Uterus (tissue), 4 donors: ENCODE results near the gene CPEB3. TPM values are rescaled to one million over a fixed set of nuclear protein-coding genes. Genes with fewer than 3 reads are reported as not detected.
"Not testable (repeated sequence)": the region's sequence is repeated elsewhere in the genome, so short reads cannot be mapped to it uniquely, and the experiment has no call there.

Source experiments
- DNase-seq, 2 donors: peaks; one replicate each; pipeline ENCODE4 v3.0.0-alpha.2; 2019 to 2020
- H3K27ac ChIP-seq, 2 donors: fragments of 200-600 bp; sonication (generic); 1 replicate in 1 of 2; 2 replicates in 1 of 2; pipeline ENCODE4 v1.5.1; 2016 to 2018
- H3K27me3 ChIP-seq, 2 donors: fragments of 200-600 bp; sonication (generic); one replicate each; pipeline ENCODE4 v1.5.1; 2018 to 2019; ENCODE audit warnings: control low read depth in 1 of 2
- H3K36me3 ChIP-seq, 2 donors: fragments of 200-600 bp; sonication (generic); one replicate each; pipeline ENCODE4 v1.5.1; 2019; ENCODE audit warnings: control low read depth in 1 of 2
- H3K4me1 ChIP-seq, 2 donors: fragments of 200-600 bp; sonication (generic); one replicate each; pipeline ENCODE4 v1.5.1; 2018 to 2019; ENCODE audit warnings: control low read depth in 1 of 2
- H3K4me3 ChIP-seq, 2 donors: fragments of 200-600 bp; sonication (generic); 1 replicate in 1 of 2; 2 replicates in 1 of 2; pipeline ENCODE4 v1.5.1; 2018 to 2019; ENCODE audit warnings: mild to moderate bottlenecking in 1 of 2
- H3K9me3 ChIP-seq, 2 donors: fragments of 200-600 bp; sonication (generic); one replicate each; pipeline ENCODE4 v1.5.1; 2019; ENCODE audit warnings: control low read depth in 1 of 2
- POLR2A ChIP-seq, 2 donors: fragments of 450-650 bp; IDR thresholded peaks; one replicate each; pipeline ENCODE4 v1.6.1; 2016; ENCODE audit warnings: antibody characterized with exemption in 2 of 2, mild to moderate bottlenecking in 1 of 2, moderate library complexity in 1 of 2
- intact Hi-C: fragments of 100-400 bp; cut with DNase I; formaldehyde crosslinking; loops from one replicate; pipeline ENCODE4 v1.15.1; 2023; ENCODE audit warnings: low total_unique reads
- total RNA-seq, 4 donors: library from RNA; depleted of rRNA in 3 of 4; stranded (reverse); fragments of >200 nt in 3 of 4; gene quantifications; one replicate each; pipeline versions ENCODE4 v1.1.0 to v1.2.4, GENCODE V29; 2014 to 2023
- TF ChIP-seq, protein P1 (sequence below), 4 experiments: fragments of 200-600 bp in 2 of 4; fragments of 450-650 bp in 2 of 4; sonication (generic) in 2 of 4; IDR thresholded peaks; one replicate each; pipeline ENCODE4 v1.5.1; 2016 to 2019; ENCODE audit warnings: antibody characterized with exemption in 4 of 4, mild to moderate bottlenecking in 2 of 4, moderate library complexity in 1 of 4
- donor health status: DM: yes; HTN: yes; CAD: no.

The CPEB3 gene
- total RNA-seq, 4 donors from 2014 or later: 2.6 to 5.4 (median 3.7) TPM

DNA sequence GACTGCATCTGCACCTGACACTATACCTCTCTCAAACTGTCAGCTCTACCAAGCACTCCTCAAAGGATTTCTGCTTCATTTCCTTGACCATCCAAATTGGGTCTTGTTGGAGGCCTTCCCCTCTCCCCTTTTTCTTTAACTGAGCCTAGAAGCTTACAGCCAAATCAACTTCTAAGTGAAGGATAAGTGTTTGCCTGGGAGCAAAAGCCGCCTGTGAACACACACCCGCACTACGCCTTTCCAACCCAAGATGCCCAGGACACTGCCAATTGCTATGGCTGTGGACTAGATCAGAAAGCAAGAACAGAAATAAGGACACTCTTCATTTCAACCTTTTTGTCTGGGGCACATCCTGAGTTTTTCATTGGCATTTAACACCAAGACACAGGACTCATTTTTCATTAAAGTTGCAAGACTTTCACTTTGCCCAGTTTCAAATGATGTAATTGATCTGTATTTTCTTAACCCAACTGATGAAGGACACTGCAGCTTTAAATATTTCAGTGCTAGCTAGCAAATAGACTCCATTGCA is 52.8 kb downstream of the CPEB3 start:
- peak overlapping the region in 1 of 2 donors; percentile 82 for H3K27ac ChIP-seq
- peaks cover 0 to 4% of the 10 kb centered on the region in 2 donors for H3K4me1 ChIP-seq
- no peaks in the 10 kb centered on the region for H3K36me3 ChIP-seq
- intact Hi-C loops: no loop called here
- no peaks in the 10 kb centered on the region for H3K27me3 ChIP-seq
- no peak for DNase-seq
- no peaks in the 10 kb centered on the region for H3K9me3 ChIP-seq
- no peak for TF ChIP-seq POLR2A (IDR thresholded peaks at IDR 0.05)
- TF ChIP-seq, protein P1, sequence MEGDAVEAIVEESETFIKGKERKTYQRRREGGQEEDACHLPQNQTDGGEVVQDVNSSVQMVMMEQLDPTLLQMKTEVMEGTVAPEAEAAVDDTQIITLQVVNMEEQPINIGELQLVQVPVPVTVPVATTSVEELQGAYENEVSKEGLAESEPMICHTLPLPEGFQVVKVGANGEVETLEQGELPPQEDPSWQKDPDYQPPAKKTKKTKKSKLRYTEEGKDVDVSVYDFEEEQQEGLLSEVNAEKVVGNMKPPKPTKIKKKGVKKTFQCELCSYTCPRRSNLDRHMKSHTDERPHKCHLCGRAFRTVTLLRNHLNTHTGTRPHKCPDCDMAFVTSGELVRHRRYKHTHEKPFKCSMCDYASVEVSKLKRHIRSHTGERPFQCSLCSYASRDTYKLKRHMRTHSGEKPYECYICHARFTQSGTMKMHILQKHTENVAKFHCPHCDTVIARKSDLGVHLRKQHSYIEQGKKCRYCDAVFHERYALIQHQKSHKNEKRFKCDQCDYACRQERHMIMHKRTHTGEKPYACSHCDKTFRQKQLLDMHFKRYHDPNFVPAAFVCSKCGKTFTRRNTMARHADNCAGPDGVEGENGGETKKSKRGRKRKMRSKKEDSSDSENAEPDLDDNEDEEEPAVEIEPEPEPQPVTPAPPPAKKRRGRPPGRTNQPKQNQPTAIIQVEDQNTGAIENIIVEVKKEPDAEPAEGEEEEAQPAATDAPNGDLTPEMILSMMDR (IDR thresholded peaks at IDR 0.05): no peak
- H3K4me3 ChIP-seq: no peak overlapping the region

DNA sequence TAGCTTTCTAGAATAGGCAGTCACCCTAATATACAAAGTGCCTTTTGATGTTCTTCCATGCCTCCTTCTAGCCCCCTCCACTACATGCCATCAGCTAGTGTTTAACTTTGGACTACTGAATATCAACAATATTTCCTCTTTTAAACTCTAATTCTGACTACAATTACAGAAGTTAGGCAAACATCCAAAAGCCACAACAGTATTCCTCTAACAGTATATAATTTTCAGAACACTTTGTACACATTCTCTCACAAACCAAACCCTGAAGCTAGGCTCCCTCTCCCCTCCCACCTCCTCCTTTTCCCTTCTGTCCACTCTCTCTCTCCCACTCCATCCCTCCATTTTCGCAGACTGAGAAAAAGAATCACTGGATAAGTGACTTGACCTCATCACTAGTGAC is 59.7 kb downstream of the CPEB3 start:
- Histone ChIP-seq H3K27ac (no peak overlapping the region), H3K4me1 (no peaks in the 10 kb centered on the region), H3K36me3 (no peaks in the 10 kb centered on the region), H3K4me3 (no peak overlapping the region), H3K9me3 (no peaks in the 10 kb centered on the region), H3K27me3 (no peaks in the 10 kb centered on the region)
- intact Hi-C loops: no loop called here
- no peak for DNase-seq
- TF ChIP-seq, protein P1 (IDR thresholded peaks at IDR 0.05): no peak
- TF ChIP-seq POLR2A (IDR thresholded peaks at IDR 0.05): no peak

DNA sequence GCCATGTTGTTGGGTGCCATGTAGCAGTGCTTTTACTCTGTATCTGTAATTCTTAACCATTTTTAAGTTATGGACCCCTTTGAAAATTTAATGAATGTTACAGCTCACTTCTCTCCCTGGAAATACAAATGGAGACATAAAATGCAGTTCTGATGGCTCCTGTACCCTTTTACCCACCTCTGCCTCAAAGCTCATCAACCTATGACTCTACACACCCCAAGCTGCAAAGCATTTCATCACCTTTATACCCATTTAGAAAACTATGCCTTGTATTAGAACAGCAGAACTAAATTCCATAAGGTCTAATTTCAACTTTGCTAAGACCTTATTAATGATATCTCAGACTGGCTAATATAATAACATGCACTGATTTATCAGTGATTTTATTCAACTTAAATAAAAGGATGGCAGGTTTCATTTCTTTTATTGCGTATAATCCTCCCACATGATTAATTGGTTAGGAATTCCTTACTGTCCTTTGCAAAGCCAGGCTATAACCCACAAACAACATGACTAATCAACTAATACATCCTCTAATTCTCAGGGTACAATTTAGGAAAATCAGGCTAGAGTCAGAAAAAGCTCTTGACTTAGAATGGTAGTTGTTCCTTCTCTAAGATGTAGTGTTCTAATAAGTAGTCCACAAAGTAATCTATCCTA is 68.1 kb downstream of the CPEB3 start:
- Histone ChIP-seq H3K4me3 (no peak overlapping the region), H3K9me3 (no peaks in the 10 kb centered on the region), H3K27ac (no peak overlapping the region), H3K36me3 (no peaks in the 10 kb centered on the region), H3K4me1 (no peaks in the 10 kb centered on the region), H3K27me3 (no peaks in the 10 kb centered on the region)
- TF ChIP-seq, protein P1 (IDR thresholded peaks at IDR 0.05): no peak
- no peak for TF ChIP-seq POLR2A (IDR thresholded peaks at IDR 0.05)
- no peak for DNase-seq
- intact Hi-C loops: no loop called here

DNA sequence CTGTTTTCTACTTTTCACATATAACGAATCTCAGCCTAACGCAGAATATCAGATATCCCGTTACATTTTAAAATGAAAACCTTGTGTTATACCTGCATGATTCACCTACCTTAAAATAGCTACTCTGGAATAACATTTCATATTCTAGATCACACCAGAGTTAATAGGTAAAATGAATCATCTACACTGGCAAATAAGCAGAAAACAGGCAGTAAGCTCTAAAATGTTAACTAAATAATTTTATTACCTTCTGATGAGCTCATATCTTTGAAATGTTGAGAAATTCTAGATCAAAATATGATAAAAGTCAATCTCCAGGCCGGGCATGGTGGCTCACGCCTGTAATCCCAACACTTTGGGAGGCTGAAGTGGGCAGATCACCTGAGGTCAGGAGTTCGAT is 71.3 kb downstream of the CPEB3 start:
- no peak overlapping the region for H3K27ac ChIP-seq
- TF ChIP-seq POLR2A (IDR thresholded peaks at IDR 0.05): no peak
- TF ChIP-seq, protein P1 (IDR thresholded peaks at IDR 0.05): no peak
- intact Hi-C loops: no loop called here
- H3K9me3 ChIP-seq: no peaks in the 10 kb centered on the region
- H3K36me3 ChIP-seq: no peaks in the 10 kb centered on the region
- H3K4me1 ChIP-seq: no peaks in the 10 kb centered on the region
- no peaks in the 10 kb centered on the region for H3K27me3 ChIP-seq
- DNase-seq: no peak
- no peak overlapping the region for H3K4me3 ChIP-seq

DNA sequence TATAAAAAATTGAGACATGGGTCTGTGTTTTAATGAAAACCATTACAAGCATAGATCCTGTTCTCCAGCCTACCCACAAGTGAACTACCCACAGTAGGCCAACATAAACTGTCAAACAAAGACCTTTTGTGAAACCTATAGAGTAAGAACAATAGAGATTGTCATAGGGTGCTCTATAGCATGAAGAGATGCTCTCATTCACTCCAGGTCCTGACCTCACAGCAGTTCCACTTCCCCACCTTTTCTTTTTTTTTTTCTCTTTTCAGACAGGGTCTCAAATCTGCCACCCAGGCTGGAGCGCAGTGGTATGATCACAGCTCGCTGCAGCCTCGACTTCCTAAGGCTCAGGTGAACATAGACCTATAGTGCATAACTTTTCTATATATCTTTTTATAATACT is 72.3 kb downstream of the CPEB3 start:
- no peaks in the 10 kb centered on the region for H3K27me3 ChIP-seq
- no peak for DNase-seq
- intact Hi-C loops: no loop called here
- no peaks in the 10 kb centered on the region for H3K4me1 ChIP-seq
- H3K27ac ChIP-seq: no peak overlapping the region
- H3K36me3 ChIP-seq: no peaks in the 10 kb centered on the region
- no peaks in the 10 kb centered on the region for H3K9me3 ChIP-seq
- TF ChIP-seq, protein P1 (IDR thresholded peaks at IDR 0.05): no peak
- TF ChIP-seq POLR2A (IDR thresholded peaks at IDR 0.05): no peak
- no peak overlapping the region for H3K4me3 ChIP-seq

DNA sequence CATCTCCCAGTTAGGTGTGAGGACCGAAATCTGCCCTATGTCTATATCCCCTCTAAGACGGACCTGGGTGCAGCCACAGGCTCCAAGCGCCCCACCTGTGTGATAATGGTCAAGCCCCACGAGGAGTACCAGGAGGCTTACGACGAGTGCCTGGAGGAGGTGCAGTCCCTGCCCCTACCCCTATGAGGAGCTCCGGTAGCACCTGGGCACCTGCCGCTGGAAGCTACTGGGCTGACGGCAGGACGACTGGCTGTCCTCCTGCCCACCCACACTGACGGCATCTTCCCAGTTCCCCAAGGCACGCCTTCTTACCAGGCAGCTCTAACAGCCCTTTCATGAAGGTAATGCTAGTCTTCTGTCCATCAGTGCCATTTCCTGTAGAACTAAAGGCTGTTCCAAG is 74.3 kb downstream of the CPEB3 start:
- H3K4me3 ChIP-seq, H3K9me3 ChIP-seq, intact Hi-C loops, H3K27ac ChIP-seq, H3K36me3 ChIP-seq, H3K4me1 ChIP-seq, H3K27me3 ChIP-seq, DNase-seq: not testable (repeated sequence)

DNA sequence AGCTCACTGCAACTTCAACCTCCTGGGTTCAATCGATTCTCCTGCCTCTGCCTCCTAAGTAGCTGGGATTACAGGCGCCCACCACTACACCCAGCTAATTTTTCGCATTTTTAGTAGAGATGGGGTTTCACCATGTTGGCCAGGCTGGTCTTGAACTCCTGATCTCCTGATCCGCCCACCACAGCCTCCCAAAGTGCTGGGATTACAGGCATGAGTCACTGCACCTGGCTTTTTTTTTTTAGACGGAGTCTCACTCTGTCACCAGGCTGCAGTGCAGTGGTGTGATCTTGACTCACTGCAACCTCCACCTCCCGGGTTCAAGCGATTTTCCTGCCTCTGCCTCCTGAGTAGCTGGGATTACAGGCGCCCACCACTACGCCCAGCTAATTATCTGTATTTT is 75.7 kb downstream of the CPEB3 start:
- H3K9me3 ChIP-seq, H3K27me3 ChIP-seq, H3K36me3 ChIP-seq, H3K4me3 ChIP-seq, intact Hi-C loops, H3K27ac ChIP-seq, DNase-seq, H3K4me1 ChIP-seq: not testable (repeated sequence)
